ENCODE results near the gene HTR6.

The HTR6 gene

DNA sequence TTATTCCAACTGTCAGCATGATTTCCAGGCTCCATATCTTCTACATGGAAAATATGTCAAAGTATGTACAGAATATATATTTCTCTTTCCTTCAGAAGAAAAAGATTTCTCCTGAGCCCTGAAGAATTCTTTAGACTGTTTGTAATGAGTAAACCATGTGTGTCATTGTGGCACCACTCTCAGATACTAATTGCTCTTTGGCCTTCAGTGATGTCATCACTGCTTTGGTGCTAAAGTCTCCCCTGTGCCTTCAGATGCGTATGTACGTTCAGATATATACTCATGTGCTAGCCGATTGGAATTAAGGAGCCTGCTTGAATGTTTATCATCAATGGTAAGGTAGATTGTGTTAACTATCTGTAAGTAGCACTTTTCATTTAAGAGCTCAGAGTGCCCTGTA, 41.2 kb upstream of the HTR6 start:
- TF ChIP-seq NFIC (IDR thresholded peaks at IDR 0.05): no peak
- TF ChIP-seq ZBTB7A (IDR thresholded peaks at IDR 0.05; ENCODE audit: low read depth): no peak
- no peak for TF ChIP-seq RAD21 (IDR thresholded peaks at IDR 0.05; ENCODE audit: low read depth)
- no peak for TF ChIP-seq TAF1 (IDR thresholded peaks at IDR 0.05; ENCODE audit: low read depth)
- TF ChIP-seq, protein P1, sequence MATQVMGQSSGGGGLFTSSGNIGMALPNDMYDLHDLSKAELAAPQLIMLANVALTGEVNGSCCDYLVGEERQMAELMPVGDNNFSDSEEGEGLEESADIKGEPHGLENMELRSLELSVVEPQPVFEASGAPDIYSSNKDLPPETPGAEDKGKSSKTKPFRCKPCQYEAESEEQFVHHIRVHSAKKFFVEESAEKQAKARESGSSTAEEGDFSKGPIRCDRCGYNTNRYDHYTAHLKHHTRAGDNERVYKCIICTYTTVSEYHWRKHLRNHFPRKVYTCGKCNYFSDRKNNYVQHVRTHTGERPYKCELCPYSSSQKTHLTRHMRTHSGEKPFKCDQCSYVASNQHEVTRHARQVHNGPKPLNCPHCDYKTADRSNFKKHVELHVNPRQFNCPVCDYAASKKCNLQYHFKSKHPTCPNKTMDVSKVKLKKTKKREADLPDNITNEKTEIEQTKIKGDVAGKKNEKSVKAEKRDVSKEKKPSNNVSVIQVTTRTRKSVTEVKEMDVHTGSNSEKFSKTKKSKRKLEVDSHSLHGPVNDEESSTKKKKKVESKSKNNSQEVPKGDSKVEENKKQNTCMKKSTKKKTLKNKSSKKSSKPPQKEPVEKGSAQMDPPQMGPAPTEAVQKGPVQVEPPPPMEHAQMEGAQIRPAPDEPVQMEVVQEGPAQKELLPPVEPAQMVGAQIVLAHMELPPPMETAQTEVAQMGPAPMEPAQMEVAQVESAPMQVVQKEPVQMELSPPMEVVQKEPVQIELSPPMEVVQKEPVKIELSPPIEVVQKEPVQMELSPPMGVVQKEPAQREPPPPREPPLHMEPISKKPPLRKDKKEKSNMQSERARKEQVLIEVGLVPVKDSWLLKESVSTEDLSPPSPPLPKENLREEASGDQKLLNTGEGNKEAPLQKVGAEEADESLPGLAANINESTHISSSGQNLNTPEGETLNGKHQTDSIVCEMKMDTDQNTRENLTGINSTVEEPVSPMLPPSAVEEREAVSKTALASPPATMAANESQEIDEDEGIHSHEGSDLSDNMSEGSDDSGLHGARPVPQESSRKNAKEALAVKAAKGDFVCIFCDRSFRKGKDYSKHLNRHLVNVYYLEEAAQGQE (IDR thresholded peaks at IDR 0.05; ENCODE audit: low read depth): no peak

DNA sequence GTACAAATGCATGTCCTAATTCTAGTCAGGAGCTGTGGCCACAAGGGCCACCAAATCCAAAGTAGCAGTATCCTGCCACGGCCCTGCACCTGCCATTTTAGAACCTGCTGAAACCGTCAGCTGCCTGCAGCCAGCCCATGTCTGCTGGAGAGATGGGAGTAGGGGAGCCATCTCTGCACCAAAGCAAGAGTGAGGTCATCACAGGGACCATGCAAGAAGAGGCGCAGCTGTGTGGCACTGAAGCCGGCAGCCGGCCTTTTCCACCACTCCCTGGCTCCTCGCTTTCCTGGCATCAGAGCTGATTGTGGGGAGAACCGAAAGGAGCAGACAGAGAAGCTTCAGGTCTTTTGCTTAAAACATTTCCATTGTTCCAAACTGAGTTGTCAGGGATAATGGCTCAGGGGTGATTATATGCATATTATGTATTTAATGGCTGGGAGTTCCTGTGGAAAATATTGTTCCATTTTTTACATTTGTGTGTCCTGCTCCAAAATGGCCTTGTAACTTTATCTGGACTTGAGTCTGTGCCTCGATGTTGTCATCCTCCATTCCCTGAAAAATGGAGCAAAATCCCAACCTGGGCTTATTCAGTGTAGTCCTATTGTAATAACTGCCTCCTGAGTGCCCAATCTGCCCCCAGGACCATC, 39.3 kb upstream of the HTR6 start:
- TF ChIP-seq ZBTB7A (IDR thresholded peaks at IDR 0.05; ENCODE audit: low read depth): no peak
- TF ChIP-seq EP300 (IDR thresholded peaks at IDR 0.05; ENCODE audit: borderline replicate concordance): no peak
- TF ChIP-seq FOXM1 (IDR thresholded peaks at IDR 0.05; ENCODE audit: borderline replicate concordance, low read depth): no peak
- TF ChIP-seq TAF1 (IDR thresholded peaks at IDR 0.05; ENCODE audit: low read depth): no peak
- no peak for TF ChIP-seq TEAD4 (IDR thresholded peaks at IDR 0.05)
- TF ChIP-seq, protein P2, sequence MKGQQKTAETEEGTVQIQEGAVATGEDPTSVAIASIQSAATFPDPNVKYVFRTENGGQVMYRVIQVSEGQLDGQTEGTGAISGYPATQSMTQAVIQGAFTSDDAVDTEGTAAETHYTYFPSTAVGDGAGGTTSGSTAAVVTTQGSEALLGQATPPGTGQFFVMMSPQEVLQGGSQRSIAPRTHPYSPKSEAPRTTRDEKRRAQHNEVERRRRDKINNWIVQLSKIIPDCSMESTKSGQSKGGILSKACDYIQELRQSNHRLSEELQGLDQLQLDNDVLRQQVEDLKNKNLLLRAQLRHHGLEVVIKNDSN (IDR thresholded peaks at IDR 0.05): no peak
- TF ChIP-seq CREB1 (IDR thresholded peaks at IDR 0.05; ENCODE audit: low read depth): no peak
- no peak for TF ChIP-seq CEBPB (IDR thresholded peaks at IDR 0.05)
- no peak for TF ChIP-seq TCF12 (IDR thresholded peaks at IDR 0.05; ENCODE audit: low read depth)
- no peak for TF ChIP-seq NFIC (IDR thresholded peaks at IDR 0.05)
- TF ChIP-seq, protein P3, sequence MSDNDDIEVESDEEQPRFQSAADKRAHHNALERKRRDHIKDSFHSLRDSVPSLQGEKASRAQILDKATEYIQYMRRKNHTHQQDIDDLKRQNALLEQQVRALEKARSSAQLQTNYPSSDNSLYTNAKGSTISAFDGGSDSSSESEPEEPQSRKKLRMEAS (IDR thresholded peaks at IDR 0.05): no peak
- TF ChIP-seq, protein P1 (IDR thresholded peaks at IDR 0.05; ENCODE audit: low read depth): no peak
- TF ChIP-seq YY1 (IDR thresholded peaks at IDR 0.05; ENCODE audit: low read depth): no peak
- no peak for TF ChIP-seq EGR1 (IDR thresholded peaks at IDR 0.05)
- no peak for TF ChIP-seq RAD21 (IDR thresholded peaks at IDR 0.05; ENCODE audit: low read depth)

DNA sequence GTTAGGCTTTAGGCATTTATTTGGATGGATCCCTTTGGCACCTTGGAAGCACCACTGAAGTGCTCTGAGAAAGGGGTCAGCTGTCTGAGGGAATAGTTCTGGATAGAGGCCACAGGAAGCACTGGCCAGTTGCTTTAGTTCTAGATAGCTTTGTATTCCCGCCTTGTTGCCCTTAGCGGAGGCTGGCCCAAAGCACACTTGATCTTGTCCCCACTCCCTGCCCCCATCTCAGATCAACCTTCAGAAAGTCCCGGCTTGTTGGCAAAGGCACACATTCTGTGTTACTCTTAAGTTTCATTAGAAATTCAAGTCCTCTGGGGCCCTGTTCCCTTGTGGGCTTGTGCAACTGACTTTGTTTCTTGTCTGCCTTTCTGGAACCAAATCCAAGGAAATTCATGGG, 35.8 kb upstream of the HTR6 start:
- TF ChIP-seq YY1 (IDR thresholded peaks at IDR 0.05; ENCODE audit: low read depth) (no peak), TEAD4 (IDR thresholded peaks at IDR 0.05) (no peak), ZBTB7A (IDR thresholded peaks at IDR 0.05; ENCODE audit: low read depth) (no peak), NFIC (IDR thresholded peaks at IDR 0.05) (no peak), CREB1 (IDR thresholded peaks at IDR 0.05; ENCODE audit: low read depth) (no peak), CEBPB (IDR thresholded peaks at IDR 0.05) (no peak), EGR1 (IDR thresholded peaks at IDR 0.05) (no peak)
- TF ChIP-seq, protein P1 (IDR thresholded peaks at IDR 0.05; ENCODE audit: low read depth): no peak
- TF ChIP-seq, protein P2 (IDR thresholded peaks at IDR 0.05): no peak

DNA sequence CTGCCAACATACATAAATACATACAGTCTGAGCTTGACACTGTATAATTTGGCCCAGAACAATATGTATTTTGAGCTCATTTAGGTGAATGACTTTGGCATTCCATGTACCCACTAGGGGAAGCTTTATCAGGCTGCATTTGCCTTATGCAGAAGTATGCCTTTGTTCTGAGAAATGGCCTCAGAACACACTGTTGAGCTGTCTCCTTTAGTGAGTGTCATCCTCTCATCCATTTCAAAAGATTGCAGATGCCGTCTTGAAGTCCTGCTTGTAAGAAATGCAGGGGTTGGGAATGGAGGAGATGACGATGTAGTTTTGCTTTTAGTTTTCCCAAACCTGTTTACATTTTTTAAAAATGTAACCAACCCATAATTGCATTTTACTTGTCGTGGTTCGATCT, 35.3 kb upstream of the HTR6 start:
- TF ChIP-seq EGR1 (IDR thresholded peaks at IDR 0.05) (no peak), CEBPB (IDR thresholded peaks at IDR 0.05) (no peak), FOXM1 (IDR thresholded peaks at IDR 0.05; ENCODE audit: borderline replicate concordance, low read depth) (no peak), TAF1 (IDR thresholded peaks at IDR 0.05; ENCODE audit: low read depth) (no peak), ZBTB7A (IDR thresholded peaks at IDR 0.05; ENCODE audit: low read depth) (no peak), NFIC (IDR thresholded peaks at IDR 0.05) (no peak)
- TF ChIP-seq, protein P2 (IDR thresholded peaks at IDR 0.05): no peak
